Body of pancreas (tissue), 4 donors: ENCODE data around the gene DAAM1. TPM values are rescaled to one million over a fixed set of nuclear protein-coding genes. Genes with fewer than 3 reads are reported as not detected.

Experiments used
- ATAC-seq: fragments of 150-250 bp; one replicate; pipeline ENCODE4 v1.9.1; 2016
- DNase-seq, 4 donors: peaks; one replicate each; pipeline ENCODE4 v3.0.0-alpha.2; 2019
- H3K27ac ChIP-seq, 4 donors: fragments of 200-600 bp; sonication (generic); 1 replicate in 3 of 4; 2 replicates in 1 of 4; pipeline versions ENCODE4 v1.5.1 to v1.6.1; 2016 to 2019; ENCODE audit warnings: mild to moderate bottlenecking in 1 of 4, mixed read lengths in 1 of 4, moderate library complexity in 1 of 4
- H3K27me3 ChIP-seq, 2 donors: fragments of 200-600 bp; sonication (generic); one replicate each; pipeline ENCODE4 v1.6.0; 2016; ENCODE audit warnings: mild to moderate bottlenecking in 1 of 2
- H3K36me3 ChIP-seq, 2 donors: fragments of 200-600 bp; sonication (generic); replicated peaks in 1 of 2; 2 replicates each; pipeline ENCODE4 v1.5.1; 2016; ENCODE audit warnings: low read depth in 2 of 2; ENCODE audit not compliant: insufficient read depth in 1 of 2
- H3K4me1 ChIP-seq: fragments of 200-600 bp; sonication (generic); one replicate; pipeline ENCODE4 v1.6.0; 2016
- H3K4me3 ChIP-seq, 2 donors: fragments of 200-600 bp; sonication (generic); 1 replicate in 1 of 2; 2 replicates in 1 of 2; pipeline ENCODE4 v1.5.1; 2016 to 2019
- H3K9me3 ChIP-seq, 3 donors: fragments of 200-600 bp; sonication (generic); 1 replicate in 2 of 3; 2 replicates in 1 of 3; pipeline ENCODE4 v1.5.1; 2016
- POLR2A ChIP-seq, 3 donors: fragments of 450-650 bp; IDR thresholded peaks; one replicate each; pipeline ENCODE4 v1.6.1; 2016; ENCODE audit warnings: antibody characterized with exemption in 3 of 3, mild to moderate bottlenecking in 2 of 3
- WGBS, 2 donors: methylation state at CpG; one replicate each; pipeline ENCODE4 v1.1.5; 2017; 5-methylcytosine and 5-hydroxymethylcytosine counted together
- intact Hi-C: fragments of 100-400 bp; cut with DNase I; formaldehyde crosslinking; loops from one replicate; pipeline ENCODE4 v1.15.1; 2023
- total RNA-seq, 2 donors: library from RNA; depleted of rRNA; stranded (reverse); fragments of >200 nt; gene quantifications; one replicate each; pipeline ENCODE4 v1.1.0, GENCODE V29; 2016
- TF ChIP-seq, protein P1 (sequence below), 7 experiments: fragments of 450-650 bp in 4 of 7; fragments of 200-600 bp in 3 of 7; sonication (generic) in 3 of 7; IDR thresholded peaks; one replicate each; pipeline ENCODE4 v1.5.1; 2016 to 2019; ENCODE audit warnings: antibody characterized with exemption in 7 of 7

DAAM1 gene
- total RNA-seq, 2 donors from 2014 or later = 16.9 to 42.5 TPM

DNA sequence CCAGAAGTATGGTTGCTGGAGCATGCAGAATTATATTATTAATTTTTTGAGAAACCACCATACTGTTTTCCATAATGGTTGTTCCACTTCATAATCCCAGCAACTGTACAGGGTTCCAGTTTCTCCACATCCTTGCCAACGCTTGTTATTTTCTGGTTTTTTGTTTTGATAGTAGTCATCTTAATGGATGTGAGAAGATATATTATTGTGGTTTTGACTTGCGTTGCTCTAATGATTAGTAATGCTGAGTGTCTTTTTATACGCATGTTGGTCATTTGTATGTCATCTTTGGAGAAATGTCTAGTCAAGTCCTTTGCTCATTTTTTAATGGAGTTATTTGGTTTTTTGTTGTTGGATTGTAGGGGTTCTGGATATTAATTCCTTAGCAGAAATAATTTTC is 58.1 kb downstream of the DAAM1 start:
- Histone ChIP-seq H3K27ac (no peak overlapping the region), H3K4me1 (peaks cover 20% of the 10 kb centered on the region), H3K4me3 (no peak overlapping the region), H3K36me3 (no peaks in the 10 kb centered on the region), H3K9me3 (no peaks in the 10 kb centered on the region), H3K27me3 (no peaks in the 10 kb centered on the region)
- ATAC-seq = no peak
- DNase-seq = no peak
- intact Hi-C loops = no loop called here
- WGBS, 2 donors = 81 to 96% methylated on average over 3 of the region's 3 CpGs
- TF ChIP-seq, protein P1, sequence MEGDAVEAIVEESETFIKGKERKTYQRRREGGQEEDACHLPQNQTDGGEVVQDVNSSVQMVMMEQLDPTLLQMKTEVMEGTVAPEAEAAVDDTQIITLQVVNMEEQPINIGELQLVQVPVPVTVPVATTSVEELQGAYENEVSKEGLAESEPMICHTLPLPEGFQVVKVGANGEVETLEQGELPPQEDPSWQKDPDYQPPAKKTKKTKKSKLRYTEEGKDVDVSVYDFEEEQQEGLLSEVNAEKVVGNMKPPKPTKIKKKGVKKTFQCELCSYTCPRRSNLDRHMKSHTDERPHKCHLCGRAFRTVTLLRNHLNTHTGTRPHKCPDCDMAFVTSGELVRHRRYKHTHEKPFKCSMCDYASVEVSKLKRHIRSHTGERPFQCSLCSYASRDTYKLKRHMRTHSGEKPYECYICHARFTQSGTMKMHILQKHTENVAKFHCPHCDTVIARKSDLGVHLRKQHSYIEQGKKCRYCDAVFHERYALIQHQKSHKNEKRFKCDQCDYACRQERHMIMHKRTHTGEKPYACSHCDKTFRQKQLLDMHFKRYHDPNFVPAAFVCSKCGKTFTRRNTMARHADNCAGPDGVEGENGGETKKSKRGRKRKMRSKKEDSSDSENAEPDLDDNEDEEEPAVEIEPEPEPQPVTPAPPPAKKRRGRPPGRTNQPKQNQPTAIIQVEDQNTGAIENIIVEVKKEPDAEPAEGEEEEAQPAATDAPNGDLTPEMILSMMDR (IDR thresholded peaks at IDR 0.05) = no peak
- TF ChIP-seq POLR2A (IDR thresholded peaks at IDR 0.05) = no peak

DNA sequence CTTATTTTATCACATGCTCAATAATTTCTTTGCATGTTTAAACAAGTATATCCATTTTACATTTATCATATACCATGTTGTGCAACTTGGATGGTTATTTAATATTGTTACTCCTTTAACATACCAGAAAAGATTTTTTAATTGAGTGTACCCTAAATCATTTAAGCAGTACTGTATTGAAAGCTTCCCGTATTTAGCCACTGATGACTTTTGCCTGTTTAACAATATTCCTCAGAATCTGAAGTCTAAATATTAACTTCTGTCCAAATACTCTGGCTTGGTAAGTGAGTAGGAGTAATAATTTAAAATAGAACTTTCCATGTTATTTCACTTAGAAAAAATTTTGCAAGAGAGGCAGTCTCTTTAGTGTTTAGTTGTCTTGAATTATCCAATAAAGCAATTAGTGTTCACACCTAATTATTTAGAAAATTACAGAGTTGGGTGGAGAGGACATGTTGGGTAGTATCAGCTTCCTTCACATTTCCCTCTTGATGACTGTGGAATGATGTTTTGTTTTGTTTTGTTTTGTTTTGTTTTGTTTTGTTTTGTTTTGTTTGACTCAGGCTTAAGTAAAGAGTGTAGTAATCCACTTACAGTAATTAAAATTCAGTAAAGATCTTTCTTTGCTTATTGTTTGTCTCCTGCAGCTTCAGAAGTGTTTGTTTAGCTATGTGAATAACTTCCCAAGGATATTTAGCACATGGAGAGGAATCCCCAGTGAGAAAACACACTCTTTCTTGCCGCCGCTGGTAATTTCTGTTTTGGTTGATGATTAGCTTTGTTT is 59.5 kb downstream of the DAAM1 start:
- Histone ChIP-seq H3K9me3 (no peaks in the 10 kb centered on the region), H3K27me3 (no peaks in the 10 kb centered on the region), H3K4me3 (no peak overlapping the region), H3K4me1 (peaks cover 33% of the 10 kb centered on the region), H3K36me3 (no peaks in the 10 kb centered on the region), H3K27ac (no peak overlapping the region)
- ATAC-seq = no peak
- TF ChIP-seq, protein P1 (IDR thresholded peaks at IDR 0.05) = no peak
- TF ChIP-seq POLR2A (IDR thresholded peaks at IDR 0.05) = no peak
- WGBS, 2 donors = 21 to 27% methylated on average over 3 of the region's 3 CpGs
- intact Hi-C loops = no loop called here
- DNase-seq = no peak

DNA sequence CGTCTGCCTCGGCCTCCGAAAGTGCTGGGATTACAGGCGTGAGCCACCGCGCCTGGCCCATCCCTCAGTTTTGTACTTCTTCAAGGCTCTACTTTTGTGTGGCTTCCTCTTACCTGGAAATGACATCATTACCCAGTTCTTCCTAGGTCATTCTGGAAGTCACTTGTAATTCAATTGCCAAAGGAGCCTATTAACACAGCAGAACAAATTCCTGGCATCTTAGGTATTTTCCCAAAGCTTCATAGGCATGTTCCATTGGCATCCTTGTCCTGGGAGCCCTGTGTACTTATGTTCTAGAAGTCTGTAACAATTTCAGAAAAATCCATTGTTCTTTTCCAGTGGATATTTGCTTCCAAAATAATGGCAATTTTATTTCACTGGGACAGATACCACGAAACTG is 60.6 kb downstream of the DAAM1 start:
- 92 to 95% methylated on average over 7 of the region's 7 CpGs for WGBS, 2 donors
- ATAC-seq (no peak), DNase-seq (no peak)
- H3K27me3 ChIP-seq = no peaks in the 10 kb centered on the region
- no peak overlapping the region for H3K4me3 ChIP-seq
- H3K9me3 ChIP-seq = no peaks in the 10 kb centered on the region
- no peaks in the 10 kb centered on the region for H3K36me3 ChIP-seq
- H3K27ac ChIP-seq = no peak overlapping the region
- peaks cover 37% of the 10 kb centered on the region for H3K4me1 ChIP-seq
- no peak for TF ChIP-seq POLR2A (IDR thresholded peaks at IDR 0.05)
- TF ChIP-seq, protein P1 (IDR thresholded peaks at IDR 0.05) = no peak
- intact Hi-C loops = no loop called here

DNA sequence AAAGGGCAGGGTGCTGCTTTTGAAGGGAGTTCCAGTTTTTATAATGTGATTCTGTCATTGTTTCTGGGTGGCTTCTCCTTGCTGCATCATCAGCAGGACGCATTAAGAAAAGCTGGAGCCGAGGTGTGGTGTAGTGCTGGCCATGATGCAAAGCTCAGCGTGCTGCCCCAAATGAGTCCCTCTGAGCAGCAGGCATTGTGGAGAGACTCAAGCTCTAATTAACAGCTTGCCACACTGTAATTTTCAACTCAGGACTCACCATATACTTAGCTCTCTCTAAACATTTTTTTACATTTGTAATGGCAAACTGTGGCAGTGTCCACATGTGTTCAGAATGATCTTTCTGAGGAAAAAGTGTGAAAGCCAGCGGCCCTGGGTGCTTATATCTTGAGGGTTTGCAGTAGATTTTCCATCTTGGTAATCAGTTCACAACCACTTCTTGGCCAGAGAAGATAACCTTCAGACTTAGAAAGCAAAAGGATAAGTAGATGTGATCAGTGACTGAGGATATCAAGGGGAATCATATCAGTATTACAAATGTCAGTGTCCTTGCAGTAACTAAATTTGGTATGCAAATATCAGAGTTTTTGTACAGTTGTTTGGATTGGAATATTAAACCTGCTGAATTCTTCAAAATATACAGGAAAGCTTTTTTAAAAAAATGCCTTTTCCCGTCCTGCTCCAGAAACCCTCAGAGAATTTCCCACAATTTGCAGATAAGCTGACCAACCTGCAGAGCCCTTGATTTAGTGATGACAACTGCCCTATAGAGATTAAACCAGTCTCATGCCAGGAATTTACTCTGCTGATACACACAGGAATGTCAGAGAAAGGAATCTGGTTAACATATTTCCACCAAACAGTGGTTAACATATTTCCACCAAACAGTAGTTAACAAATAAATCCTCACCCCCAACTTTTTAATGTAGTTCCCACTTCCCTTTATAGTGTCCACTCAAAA is 63.6 kb downstream of the DAAM1 start:
- DNase-seq = no peak
- WGBS, 2 donors = 69 to 80% methylated on average over 5 of the region's 5 CpGs
- no peaks in the 10 kb centered on the region for H3K36me3 ChIP-seq
- ATAC-seq = no peak
- H3K4me3 ChIP-seq = no peak overlapping the region
- H3K27me3 ChIP-seq = no peaks in the 10 kb centered on the region
- no peak overlapping the region for H3K27ac ChIP-seq
- intact Hi-C loops = no loop called here
- H3K9me3 ChIP-seq = no peaks in the 10 kb centered on the region
- peaks cover 42% of the 10 kb centered on the region for H3K4me1 ChIP-seq
- TF ChIP-seq POLR2A (IDR thresholded peaks at IDR 0.05) = no peak
- TF ChIP-seq, protein P1 (IDR thresholded peaks at IDR 0.05) = no peak
